ENCODE results near the gene DNAJC11. TPM values are rescaled to one million over a fixed set of nuclear protein-coding genes. Genes with fewer than 3 reads are reported as not detected.
"Not testable (repeated sequence)": the region's sequence is repeated elsewhere in the genome, so short reads cannot be mapped to it uniquely, and the experiment has no call there.

The DNAJC11 gene, protein sequence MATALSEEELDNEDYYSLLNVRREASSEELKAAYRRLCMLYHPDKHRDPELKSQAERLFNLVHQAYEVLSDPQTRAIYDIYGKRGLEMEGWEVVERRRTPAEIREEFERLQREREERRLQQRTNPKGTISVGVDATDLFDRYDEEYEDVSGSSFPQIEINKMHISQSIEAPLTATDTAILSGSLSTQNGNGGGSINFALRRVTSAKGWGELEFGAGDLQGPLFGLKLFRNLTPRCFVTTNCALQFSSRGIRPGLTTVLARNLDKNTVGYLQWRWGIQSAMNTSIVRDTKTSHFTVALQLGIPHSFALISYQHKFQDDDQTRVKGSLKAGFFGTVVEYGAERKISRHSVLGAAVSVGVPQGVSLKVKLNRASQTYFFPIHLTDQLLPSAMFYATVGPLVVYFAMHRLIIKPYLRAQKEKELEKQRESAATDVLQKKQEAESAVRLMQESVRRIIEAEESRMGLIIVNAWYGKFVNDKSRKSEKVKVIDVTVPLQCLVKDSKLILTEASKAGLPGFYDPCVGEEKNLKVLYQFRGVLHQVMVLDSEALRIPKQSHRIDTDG
- 41.1 and 41.5 TPM in 2 replicates for total RNA-seq (2014; rRNA removed; shearing (Covaris generic))
- polyA plus RNA-seq (2014; cell fraction: nucleus; rRNA removed) = 64.9 and 89.9 TPM in 2 replicates

DNA sequence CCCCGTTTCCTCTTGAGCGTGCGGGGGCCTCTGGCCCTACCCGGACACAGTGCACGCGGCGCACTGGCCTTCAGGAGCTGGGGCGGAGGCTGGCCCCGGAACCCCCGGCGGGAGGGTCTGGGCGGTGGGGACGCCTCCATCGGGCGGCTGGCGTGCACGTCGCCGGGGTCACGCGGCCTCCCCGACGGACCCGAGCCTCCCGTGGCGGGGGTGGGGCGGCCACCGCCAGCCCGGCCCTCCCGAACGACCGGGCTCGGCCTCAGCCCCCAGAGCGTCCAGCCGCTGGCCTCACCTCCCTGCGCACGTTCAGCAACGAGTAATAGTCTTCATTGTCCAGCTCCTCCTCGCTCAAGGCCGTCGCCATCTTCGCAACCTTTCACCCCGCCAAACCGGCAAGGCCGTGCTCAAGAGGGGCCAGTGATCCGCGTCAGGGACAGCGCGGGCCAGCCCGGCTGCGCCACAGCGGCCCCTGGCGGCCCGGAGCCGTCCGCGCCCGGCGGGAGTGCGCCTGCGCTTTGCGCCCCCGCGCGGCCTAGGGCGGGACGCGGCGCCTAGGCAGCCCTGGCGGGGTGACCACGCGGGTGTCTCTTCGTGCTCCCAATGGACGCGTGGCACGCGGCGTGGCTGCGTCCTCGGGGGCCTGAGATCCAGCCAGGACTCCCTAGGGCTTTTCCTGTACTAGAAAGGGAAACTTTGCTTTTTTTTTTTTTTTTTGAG, at the start of gene DNAJC11:
Gene DNAJC11 (minus strand): TSS at position 380 of the 717 bp plus-strand sequence. CDS start 16 bp downstream, at position 364.
- peak; percentile 77 for DNase-seq (ENCODE audit: extremely low read depth, low read depth)

DNA sequence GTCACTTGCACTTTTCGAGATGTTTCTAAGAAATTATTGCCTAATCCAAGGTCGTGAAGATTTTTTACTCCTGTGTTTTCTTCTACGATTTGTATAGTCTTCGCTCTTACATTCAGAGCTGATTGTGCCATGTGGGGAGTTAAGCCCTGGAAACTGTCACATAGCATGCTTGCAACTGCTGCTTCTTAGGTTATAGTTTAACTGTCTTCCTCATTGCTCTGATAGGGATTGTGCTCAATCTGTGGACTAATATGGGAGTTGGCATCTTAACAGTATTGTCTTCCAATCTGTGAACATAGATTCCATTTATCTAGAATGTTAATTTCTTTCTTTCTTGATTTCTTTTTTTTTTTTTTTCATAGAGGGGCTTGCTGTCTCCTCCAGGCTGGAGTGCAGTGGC, 48.9 kb upstream of the DNAJC11 start:
- no peak for DNase-seq (ENCODE audit: extremely low read depth, low read depth)

DNA sequence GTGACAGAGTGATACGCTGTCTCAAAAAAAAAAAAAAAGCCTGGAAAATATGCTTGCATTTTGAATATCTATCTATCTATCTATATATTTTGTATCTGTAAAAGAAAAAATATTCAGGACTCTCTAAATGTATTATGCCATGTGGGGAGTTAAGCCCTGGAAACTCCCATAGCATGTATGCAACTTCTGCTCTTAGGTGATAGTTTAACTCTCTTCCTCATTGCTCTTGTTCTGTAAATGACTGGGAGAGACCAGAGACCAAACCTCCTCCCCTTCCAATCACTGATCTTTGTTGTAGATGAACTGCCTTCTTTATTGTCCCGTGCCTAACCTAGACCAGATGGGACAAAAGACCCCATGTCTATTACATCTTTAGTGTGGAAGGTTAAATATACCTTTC, 46.1 kb upstream of the DNAJC11 start:
- no peak for DNase-seq (ENCODE audit: extremely low read depth, low read depth)

- no peak for DNase-seq (ENCODE audit: extremely low read depth, low read depth)
Measured at GRCh38 chr1:6745073-6745472, 43.5 kb upstream of the DNAJC11 start.

GRCh38 chr1:6743189-6744101, 41.8 kb upstream of the DNAJC11 start:
- no peak for DNase-seq (ENCODE audit: extremely low read depth, low read depth)

DNA sequence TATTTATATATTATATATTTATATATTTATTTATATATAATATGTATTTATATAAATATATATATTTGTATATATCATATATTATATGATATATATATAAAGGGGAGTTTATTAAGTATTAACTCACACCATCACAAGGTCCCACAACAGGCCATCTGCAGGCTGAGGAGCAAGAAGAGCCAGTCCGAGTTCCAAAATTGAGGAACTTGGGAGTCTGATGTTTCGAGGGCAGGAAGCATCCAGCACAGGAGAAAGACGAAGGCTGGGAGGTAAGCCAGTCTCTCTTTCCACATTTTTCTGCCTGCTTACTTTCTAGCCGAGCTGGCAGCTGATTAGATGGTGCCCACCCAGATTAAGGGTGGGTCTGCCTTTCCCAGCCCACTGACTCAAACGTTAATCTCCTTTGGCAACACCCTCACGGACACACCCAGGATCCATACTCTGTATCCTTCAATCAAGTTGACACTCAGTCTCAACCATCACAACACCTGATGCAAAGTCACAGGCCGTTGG, 41.1 kb upstream of the DNAJC11 start:
- not testable (repeated sequence) for DNase-seq (ENCODE audit: extremely low read depth, low read depth)

GRCh38 chr1:6738987-6739676, 37.5 kb upstream of the DNAJC11 start:
- no peak for DNase-seq (ENCODE audit: extremely low read depth, low read depth)

- no peak for DNase-seq (ENCODE audit: extremely low read depth, low read depth)
Measured at GRCh38 chr1:6732942-6733341, 31.3 kb upstream of the DNAJC11 start.

GRCh38 chr1:6731905-6732304, 30.3 kb upstream of the DNAJC11 start:
- no peak for DNase-seq (ENCODE audit: extremely low read depth, low read depth)

GRCh38 chr1:6730880-6731279, 29.3 kb upstream of the DNAJC11 start:
- no peak for DNase-seq (ENCODE audit: extremely low read depth, low read depth)

DNA sequence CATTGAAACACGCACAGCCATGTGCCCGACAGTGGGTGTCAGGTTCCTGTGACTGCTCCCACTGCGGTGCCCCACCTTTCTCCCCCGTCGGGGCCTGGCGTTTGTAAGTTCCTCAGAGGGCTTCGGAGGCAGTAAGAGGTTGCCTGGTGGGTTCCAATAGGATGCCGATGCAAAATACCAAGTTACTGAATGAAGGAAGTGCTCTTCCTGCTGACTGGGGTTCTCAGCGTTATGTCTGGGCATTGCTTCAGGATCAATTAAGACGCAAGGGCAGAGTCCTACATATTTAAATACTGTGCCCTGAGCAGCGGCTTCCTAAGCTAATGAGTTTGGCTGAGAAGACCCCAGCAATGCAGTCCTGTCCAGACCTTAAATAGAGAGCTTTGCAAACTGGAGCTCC, 28.9 kb upstream of the DNAJC11 start:
- DNase-seq (ENCODE audit: extremely low read depth, low read depth) = no peak

DNA sequence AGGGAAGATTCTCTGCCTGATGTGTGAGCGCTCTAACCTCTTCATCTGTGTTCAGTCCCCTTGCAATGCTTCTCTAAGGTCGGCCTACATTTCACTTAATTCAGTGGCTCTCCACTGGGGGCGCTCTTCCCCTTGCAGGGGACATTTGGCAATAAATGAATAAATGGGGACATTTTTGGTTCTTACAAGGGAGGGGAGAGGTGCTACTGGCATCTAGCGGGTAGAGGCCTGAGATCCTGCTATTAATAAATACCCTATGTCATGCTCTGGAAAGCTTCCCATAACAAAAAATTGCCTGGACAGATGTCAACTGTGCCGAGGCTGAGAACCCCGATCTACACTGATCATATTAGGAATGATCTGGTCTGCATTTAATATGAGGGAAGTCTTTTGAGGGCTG, 25.9 kb upstream of the DNAJC11 start:
- peak; percentile 36 for DNase-seq (ENCODE audit: extremely low read depth, low read depth)

DNA sequence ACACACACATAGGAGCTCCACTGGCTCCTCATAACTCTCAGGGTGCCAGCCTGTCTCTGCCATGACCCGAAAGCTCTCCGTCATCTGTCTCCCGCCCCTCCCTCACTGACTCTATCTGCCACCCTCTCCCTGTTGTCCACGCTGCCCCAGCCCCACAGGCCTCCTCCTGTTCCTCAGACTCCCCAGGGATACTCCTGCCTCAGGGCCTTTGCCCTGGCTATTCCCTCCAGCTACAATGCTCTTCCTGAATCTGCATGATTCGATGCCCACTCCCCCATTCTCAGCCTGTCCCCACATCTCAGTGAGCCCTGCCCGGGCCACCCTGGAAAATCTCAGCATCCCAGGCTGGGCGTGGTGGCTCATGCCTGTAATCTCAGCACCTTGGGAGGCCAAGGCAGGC, 24.6 kb upstream of the DNAJC11 start:
- no peak for DNase-seq (ENCODE audit: extremely low read depth, low read depth)

- no peak for DNase-seq (ENCODE audit: extremely low read depth, low read depth)
Measured at GRCh38 chr1:6724517-6725141, 23.0 kb upstream of the DNAJC11 start.

DNA sequence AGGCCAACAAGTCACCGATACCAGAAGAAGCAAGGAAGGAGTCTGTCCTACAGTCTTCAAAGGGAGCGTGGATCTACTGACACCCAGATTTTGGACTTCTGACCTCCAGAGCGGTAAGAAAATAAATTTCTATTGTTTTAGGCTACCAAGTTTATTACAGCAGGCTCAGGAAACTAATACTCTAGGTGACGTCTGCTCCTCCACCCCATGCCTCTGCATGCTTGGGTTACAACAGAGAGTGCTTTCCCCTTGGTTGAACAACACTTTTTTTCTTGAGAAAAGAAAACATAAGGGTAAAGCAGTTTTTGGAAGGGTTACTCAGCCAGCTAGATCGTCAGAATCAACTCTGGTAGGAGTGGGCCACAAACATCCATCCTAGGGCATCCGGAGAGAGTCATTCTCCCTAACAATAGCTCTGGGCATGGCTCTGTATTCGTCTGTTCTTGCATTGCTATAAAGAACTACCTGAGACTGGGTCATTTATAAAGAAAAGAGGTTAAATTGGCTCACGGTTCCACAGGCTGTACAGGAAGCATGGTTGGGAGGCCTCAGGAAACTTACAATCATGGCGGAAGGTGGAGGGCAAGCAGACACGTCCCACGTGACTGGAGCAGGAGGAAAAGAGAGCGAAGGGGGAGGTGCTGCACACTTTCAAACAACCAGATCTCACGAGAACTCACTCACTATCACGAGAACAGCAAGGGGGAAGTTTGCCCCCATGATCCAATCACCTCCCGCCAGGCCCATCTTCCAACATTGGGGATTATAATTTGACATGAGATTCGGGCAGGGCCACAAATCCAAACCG, 22.2 kb upstream of the DNAJC11 start:
- no peak for DNase-seq (ENCODE audit: extremely low read depth, low read depth)

DNA sequence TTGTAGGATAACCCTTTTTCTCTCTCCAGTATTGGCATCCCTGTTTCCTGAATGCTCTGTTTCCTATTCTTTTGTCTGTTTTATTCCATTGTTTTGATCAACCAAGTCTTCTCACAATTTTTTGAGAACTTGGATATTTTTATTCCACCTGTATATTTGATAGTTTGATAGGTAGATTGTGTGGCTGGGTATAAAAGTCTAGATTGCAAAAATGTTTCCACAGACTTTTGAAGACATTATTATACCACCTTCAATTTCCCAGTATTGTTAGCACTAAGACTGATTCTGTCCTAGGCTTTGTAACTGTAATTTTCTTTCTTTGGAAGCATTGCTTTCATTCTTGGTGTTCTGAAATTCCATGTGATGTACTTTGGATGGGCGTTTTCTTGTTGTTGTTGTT, 9.6 kb upstream of the DNAJC11 start:
- no peak for DNase-seq (ENCODE audit: extremely low read depth, low read depth)

- no peak for DNase-seq (ENCODE audit: extremely low read depth, low read depth)
Measured at GRCh38 chr1:6704746-6705145, 3.1 kb upstream of the DNAJC11 start.

DNA sequence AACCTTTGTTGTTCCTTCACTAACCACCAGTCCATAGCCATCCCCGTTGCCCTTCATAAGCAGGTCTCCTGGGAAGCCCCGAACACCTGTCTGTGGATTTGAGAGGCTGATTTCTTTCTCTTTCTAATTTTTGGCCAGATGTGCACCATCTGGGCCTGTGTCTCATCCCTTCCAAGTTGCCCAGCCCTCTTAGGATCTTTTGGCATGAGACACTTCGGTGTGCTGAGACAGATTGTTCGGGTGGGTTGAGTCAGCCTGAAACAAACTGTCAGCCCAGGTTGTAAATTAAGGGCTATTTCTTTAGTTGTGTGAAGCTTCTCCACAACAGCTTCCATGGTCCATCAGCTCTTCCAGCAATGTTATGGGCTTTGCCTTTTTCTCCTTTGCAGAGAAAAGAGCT, 1.4 kb upstream of the DNAJC11 start:
- no peak for DNase-seq (ENCODE audit: extremely low read depth, low read depth)
